GM12878 (cell line): Measurements from ENCODE around the gene TNPO2. TPM values are rescaled to one million over a fixed set of nuclear protein-coding genes. Genes with fewer than 3 reads are reported as not detected.

Experiments
- BCL11A ChIP-seq: IDR thresholded peaks from 2 replicates; pipeline ENCODE4 v1.6.1; 2011; ENCODE audit warnings: low read depth, low read length
- ESRRA ChIP-seq: IDR thresholded peaks from 2 replicates; pipeline ENCODE4 v1.6.1; 2012; ENCODE audit warnings: mild to moderate bottlenecking, low read length, improper control_type of control experiment
- FOXK2 ChIP-seq: fragments of 450-650 bp; IDR thresholded peaks from 2 replicates; pipeline ENCODE4 v1.6.1; 2017; ENCODE audit warnings: mild to moderate bottlenecking, moderate library complexity
- GATAD2B ChIP-seq: fragments of 450-650 bp; conservative IDR thresholded peaks from 2 replicates; pipeline ENCODE4 v1.6.1; 2017; ENCODE audit warnings: low read depth, mild to moderate bottlenecking, moderate library complexity
- HCFC1 ChIP-seq: fragments of 150-350 bp; IDR thresholded peaks from 2 replicates; pipeline ENCODE4 v1.6.1; 2014; ENCODE audit warnings: low read length
- IKZF2 ChIP-seq, 2 experiments: fragments of 450-650 bp; IDR thresholded peaks; 2 replicates each; pipeline ENCODE4 v1.6.1; 2017; ENCODE audit warnings: mild to moderate bottlenecking in 2 of 2, moderate library complexity in 2 of 2
- MTA3 ChIP-seq: IDR thresholded peaks from 2 replicates; pipeline ENCODE4 v1.6.1; 2012; ENCODE audit warnings: low read length, inconsistent platforms, borderline replicate concordance
- PAX5 ChIP-seq: IDR thresholded peaks from 2 replicates; pipeline ENCODE4 v1.6.1; 2011; ENCODE audit warnings: low read depth, low read length, borderline replicate concordance
- RAD21 ChIP-seq: IDR thresholded peaks from 2 replicates; pipeline ENCODE4 v1.6.1; 2011; ENCODE audit warnings: mild to moderate bottlenecking, low read depth, low read length, moderate library complexity; ENCODE audit not compliant: insufficient read depth
- RELA ChIP-seq: fragments of 450-650 bp; IDR thresholded peaks from 2 replicates; pipeline ENCODE4 v1.8.0; 2014; ENCODE audit warnings: borderline replicate concordance; ENCODE audit not compliant: partially characterized antibody
- SMC3 ChIP-seq: IDR thresholded peaks from 2 replicates; pipeline ENCODE4 v1.6.1; 2011; ENCODE audit warnings: low read length, improper control_type of control experiment, borderline replicate concordance
- TBL1XR1 ChIP-seq: IDR thresholded peaks from 2 replicates; pipeline ENCODE4 v1.6.1; 2012; ENCODE audit warnings: low read depth, low read length, improper control_type of control experiment
- WRNIP1 ChIP-seq: IDR thresholded peaks from 2 replicates; pipeline ENCODE4 v1.6.1; 2011; ENCODE audit warnings: low read depth, low read length, improper control_type of control experiment, borderline replicate concordance
- ZZZ3 ChIP-seq: IDR thresholded peaks from 2 replicates; pipeline ENCODE4 v1.6.1; 2011; ENCODE audit warnings: low read depth; ENCODE audit not compliant: control insufficient read depth, insufficient read length
- polyA plus RNA-seq, 11 experiments: library from polyadenylated mRNA; depleted of rRNA in 4 of 11; unstranded in 6 of 11; stranded (reverse) in 5 of 11; fragments of >200 nt; fragmentation: Nextera tagmentation in 4 of 11; fragmentation: Illumina TruSeq in 1 of 11; extraction: Ambion mirVana in 4 of 11; extraction: Trizol in 1 of 11; gene quantifications; 1 replicate in 1 of 11; 2 replicates in 10 of 11; pipeline versions ENCODE4 v1.2.1 to v1.2.3, GENCODE V29; 2011 to 2016; ENCODE audit warnings: inconsistent platforms in 2 of 11, missing spikeins in 2 of 11, low read depth in 1 of 11
- total RNA-seq, 4 experiments: library from RNA; depleted of rRNA in 3 of 4; stranded (reverse); fragments of >200 nt in 3 of 4; fragmentation: Illumina TruSeq in 1 of 4; extraction: Trizol in 1 of 4; gene quantifications; 2 replicates each; pipeline versions ENCODE4 v1.2.1 to v1.2.3, GENCODE V29; 2013 to 2021
- TF ChIP-seq, protein P1 (sequence below): fragments of 450-650 bp; conservative IDR thresholded peaks from 2 replicates; pipeline ENCODE4 v1.6.1; 2017; ENCODE audit warnings: mild to moderate bottlenecking, moderate library complexity
- TF ChIP-seq, protein P2 (sequence below): fragments of 450-650 bp; formaldehyde crosslinking; IDR thresholded peaks from 2 replicates; pipeline ENCODE4 v1.4.0; 2022; ENCODE audit warnings: mild to moderate bottlenecking, moderate library complexity
- TF ChIP-seq, protein P3 (sequence below): fragments of 450-650 bp; IDR thresholded peaks from 2 replicates; pipeline ENCODE4 v1.6.1; 2016; ENCODE audit warnings: mild to moderate bottlenecking
- TF ChIP-seq, protein P4 (sequence below): IDR thresholded peaks from 2 replicates; pipeline ENCODE4 v1.6.1; 2011; ENCODE audit warnings: borderline replicate concordance, low read depth, mild to moderate bottlenecking, moderate library complexity, low read length; ENCODE audit not compliant: insufficient read depth, poor library complexity, severe bottlenecking
- TF ChIP-seq, protein P5 (sequence below): IDR thresholded peaks from 2 replicates; pipeline ENCODE4 v1.6.1; 2011; ENCODE audit warnings: low read depth, mild to moderate bottlenecking, low read length, moderate library complexity, borderline replicate concordance; ENCODE audit errors: extremely low read depth

TNPO2 gene
- total and polyA plus RNA-seq, 10 of the 15 experiments (the other 5 are each of a cell fraction or from before 2014, with no cell fraction given) = 5.5 to 99.7 (median 29.6) TPM

DNA sequence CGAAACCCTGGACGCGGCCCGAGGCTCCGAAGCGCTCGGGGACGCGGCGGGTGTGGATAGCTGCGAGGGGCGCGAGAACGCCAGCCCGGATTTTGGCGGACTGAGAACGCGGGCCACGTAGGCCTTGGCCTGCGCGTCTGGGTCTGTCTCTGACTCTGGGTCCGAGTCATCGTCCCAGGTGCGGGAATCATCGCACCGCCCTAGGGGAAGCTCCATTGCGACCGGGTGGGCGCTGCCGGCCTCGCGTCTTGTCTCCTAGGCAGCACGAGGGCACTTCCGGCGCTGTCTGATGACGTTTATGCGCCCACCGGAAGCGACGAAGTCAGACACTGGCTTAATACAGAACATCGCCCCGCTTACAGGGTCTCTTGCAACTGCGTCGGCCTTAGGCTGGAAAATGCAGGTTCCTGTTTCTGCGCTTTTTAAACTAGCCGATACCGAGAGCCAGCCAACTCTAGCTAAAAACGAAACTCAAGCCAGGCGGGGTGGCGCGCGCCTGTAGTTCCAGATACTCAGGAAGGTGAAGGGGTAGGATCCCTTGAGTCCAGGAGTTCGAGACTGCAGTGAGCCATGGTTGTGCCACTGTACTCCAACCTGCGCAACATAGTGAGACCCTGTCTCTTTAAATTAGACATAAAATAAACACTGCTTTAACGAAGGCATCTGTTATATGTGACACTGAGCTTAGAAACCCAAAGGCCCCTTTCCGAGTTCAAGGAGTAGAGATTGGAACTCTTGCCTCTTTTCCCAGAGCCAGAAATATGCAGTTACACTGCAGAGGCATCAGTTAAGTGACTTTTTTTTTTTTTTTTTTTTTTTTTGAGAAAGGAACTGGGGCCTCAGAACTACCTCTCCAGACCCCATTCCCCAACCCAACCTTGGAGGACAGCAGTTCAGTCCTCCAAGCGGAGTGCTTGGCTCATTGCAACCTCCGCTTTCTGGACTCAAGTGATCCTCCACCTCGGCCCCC is 27.1 kb downstream of the TNPO2 start, which contains the start of gene FBXW9 (continued):
- TF ChIP-seq, protein P1, sequence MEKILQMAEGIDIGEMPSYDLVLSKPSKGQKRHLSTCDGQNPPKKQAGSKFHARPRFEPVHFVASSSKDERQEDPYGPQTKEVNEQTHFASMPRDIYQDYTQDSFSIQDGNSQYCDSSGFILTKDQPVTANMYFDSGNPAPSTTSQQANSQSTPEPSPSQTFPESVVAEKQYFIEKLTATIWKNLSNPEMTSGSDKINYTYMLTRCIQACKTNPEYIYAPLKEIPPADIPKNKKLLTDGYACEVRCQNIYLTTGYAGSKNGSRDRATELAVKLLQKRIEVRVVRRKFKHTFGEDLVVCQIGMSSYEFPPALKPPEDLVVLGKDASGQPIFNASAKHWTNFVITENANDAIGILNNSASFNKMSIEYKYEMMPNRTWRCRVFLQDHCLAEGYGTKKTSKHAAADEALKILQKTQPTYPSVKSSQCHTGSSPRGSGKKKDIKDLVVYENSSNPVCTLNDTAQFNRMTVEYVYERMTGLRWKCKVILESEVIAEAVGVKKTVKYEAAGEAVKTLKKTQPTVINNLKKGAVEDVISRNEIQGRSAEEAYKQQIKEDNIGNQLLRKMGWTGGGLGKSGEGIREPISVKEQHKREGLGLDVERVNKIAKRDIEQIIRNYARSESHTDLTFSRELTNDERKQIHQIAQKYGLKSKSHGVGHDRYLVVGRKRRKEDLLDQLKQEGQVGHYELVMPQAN = peak; percentile 99
- no peak for TF ChIP-seq TBL1XR1
- peak; percentile 87 for TF ChIP-seq HCFC1
- peak; percentile 10; the same call in 1 of the 2 replicates for TF ChIP-seq BCL11A
- TF ChIP-seq, protein P2, sequence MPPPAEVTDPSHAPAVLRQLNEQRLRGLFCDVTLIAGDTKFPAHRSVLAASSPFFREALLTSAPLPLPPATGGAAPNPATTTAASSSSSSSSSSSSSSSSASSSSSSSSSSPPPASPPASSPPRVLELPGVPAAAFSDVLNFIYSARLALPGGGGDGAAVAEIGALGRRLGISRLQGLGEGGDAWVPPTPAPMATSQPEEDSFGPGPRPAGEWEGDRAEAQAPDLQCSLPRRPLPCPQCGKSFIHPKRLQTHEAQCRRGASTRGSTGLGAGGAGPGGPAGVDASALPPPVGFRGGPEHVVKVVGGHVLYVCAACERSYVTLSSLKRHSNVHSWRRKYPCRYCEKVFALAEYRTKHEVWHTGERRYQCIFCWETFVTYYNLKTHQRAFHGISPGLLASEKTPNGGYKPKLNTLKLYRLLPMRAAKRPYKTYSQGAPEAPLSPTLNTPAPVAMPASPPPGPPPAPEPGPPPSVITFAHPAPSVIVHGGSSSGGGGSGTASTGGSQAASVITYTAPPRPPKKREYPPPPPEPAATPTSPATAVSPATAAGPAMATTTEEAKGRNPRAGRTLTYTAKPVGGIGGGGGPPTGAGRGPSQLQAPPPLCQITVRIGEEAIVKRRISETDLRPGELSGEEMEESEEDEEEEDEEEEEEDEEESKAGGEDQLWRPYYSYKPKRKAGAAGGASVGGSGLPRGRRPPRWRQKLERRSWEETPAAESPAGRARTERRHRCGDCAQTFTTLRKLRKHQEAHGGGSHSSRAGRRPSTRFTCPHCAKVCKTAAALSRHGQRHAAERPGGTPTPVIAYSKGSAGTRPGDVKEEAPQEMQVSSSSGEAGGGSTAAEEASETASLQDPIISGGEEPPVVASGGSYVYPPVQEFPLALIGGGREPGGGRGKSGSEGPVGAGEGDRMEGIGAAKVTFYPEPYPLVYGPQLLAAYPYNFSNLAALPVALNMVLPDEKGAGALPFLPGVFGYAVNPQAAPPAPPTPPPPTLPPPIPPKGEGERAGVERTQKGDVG (CRISPR knock-in tag) = no peak
- no peak for TF ChIP-seq WRNIP1
- TF ChIP-seq SMC3 = no peak
- no peak for TF ChIP-seq ESRRA
- TF ChIP-seq, protein P3, sequence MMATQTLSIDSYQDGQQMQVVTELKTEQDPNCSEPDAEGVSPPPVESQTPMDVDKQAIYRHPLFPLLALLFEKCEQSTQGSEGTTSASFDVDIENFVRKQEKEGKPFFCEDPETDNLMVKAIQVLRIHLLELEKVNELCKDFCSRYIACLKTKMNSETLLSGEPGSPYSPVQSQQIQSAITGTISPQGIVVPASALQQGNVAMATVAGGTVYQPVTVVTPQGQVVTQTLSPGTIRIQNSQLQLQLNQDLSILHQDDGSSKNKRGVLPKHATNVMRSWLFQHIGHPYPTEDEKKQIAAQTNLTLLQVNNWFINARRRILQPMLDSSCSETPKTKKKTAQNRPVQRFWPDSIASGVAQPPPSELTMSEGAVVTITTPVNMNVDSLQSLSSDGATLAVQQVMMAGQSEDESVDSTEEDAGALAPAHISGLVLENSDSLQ = no peak; the same call in 1 of the 2 replicates
- TF ChIP-seq GATAD2B = peak; percentile 43; the same call in 1 of the 2 replicates
- TF ChIP-seq ZZZ3 = no peak
- TF ChIP-seq, protein P4, sequence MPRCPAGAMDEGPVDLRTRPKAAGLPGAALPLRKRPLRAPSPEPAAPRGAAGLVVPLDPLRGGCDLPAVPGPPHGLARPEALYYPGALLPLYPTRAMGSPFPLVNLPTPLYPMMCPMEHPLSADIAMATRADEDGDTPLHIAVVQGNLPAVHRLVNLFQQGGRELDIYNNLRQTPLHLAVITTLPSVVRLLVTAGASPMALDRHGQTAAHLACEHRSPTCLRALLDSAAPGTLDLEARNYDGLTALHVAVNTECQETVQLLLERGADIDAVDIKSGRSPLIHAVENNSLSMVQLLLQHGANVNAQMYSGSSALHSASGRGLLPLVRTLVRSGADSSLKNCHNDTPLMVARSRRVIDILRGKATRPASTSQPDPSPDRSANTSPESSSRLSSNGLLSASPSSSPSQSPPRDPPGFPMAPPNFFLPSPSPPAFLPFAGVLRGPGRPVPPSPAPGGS = peak; percentile 96
- TF ChIP-seq RAD21 = no peak
- peak; percentile 44 for TF ChIP-seq RELA
- TF ChIP-seq FOXK2 = no peak
- TF ChIP-seq, protein P5, sequence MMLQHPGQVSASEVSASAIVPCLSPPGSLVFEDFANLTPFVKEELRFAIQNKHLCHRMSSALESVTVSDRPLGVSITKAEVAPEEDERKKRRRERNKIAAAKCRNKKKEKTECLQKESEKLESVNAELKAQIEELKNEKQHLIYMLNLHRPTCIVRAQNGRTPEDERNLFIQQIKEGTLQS = peak; percentile 95
- TF ChIP-seq IKZF2 (IDR thresholded peaks at IDR 0.05) = no peak
- TF ChIP-seq PAX5 = 0 out of 2 replicates have a peak, but pooled peaks have one; percentile 11
- peak; percentile 88; the same call in 1 of the 2 replicates for TF ChIP-seq MTA3
